ENCODE measurements around the gene RUNX1. TPM values are rescaled to one million over a fixed set of nuclear protein-coding genes. Genes with fewer than 3 reads are reported as not detected.

RUNX1 gene
- total and polyA plus RNA-seq, 7 experiments from 2014 or later, result 27.9 to 154 (median 85.1) TPM

DNA sequence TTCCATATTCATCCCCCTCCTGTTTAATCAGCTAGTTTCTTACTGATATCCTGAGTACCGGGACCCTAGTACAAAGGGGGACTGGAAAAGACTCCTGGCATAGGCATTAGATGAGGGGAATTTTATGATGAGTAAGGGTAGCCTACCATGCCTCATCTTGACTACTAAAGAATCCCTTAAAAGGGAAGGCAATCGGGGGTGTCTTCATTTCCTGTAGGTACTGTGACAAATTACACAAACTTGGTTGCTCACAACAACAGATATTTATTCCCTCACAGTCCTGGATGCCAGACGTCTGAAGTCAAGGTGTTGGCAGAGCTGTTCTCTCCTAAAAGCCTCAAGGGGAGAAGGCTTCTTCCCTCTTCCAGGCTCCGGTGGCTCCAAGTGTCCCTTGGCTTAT is 28.9 kb upstream of the RUNX1 start:
- DNase-seq (no peak), ATAC-seq (no peak)
- Mint-ChIP-seq H3K36me3 (peaks cover 3 to 10% (median 5%) of the 10 kb centered on the region in 5 donors), H3K4me3 (no peak overlapping the region), H3K27me3 (no peaks in the 10 kb centered on the region), H3K27ac (no peak overlapping the region), H3K9me3 (peaks cover 0 to 8% (median 5%) of the 10 kb centered on the region in 11 donors), H3K4me1 (peaks cover 0 to 6% (median 0%) of the 10 kb centered on the region in 7 donors)
- Histone ChIP-seq H3K4me3 (ENCODE audit: low read length) (no peak overlapping the region), H3K4me1 (ENCODE audit: control insufficient read depth in 2 of 2, insufficient read depth in 2 of 2, low read length in 2 of 2) (no peaks in the 10 kb centered on the region), H3K9me3 (ENCODE audit: control insufficient read depth in 2 of 3, low read length in 3 of 3) (peaks cover 0 to 5% (median 0%) of the 10 kb centered on the region in 3 experiments), H3K27me3 (ENCODE audit: control insufficient read depth in 2 of 2, insufficient read depth in 2 of 2, low read length in 2 of 2) (no peaks in the 10 kb centered on the region), H3K27ac (ENCODE audit: low read depth, low read length) (no peak overlapping the region), H3K36me3 (ENCODE audit: control insufficient read depth in 2 of 3, insufficient read depth in 3 of 3, low read length in 3 of 3) (no peaks in the 10 kb centered on the region)
- ChIA-PET POLR2A (no interaction called here), CTCF (no interaction called here)
- intact Hi-C loops (cut with micrococcal nuclease), result no loop called here

DNA sequence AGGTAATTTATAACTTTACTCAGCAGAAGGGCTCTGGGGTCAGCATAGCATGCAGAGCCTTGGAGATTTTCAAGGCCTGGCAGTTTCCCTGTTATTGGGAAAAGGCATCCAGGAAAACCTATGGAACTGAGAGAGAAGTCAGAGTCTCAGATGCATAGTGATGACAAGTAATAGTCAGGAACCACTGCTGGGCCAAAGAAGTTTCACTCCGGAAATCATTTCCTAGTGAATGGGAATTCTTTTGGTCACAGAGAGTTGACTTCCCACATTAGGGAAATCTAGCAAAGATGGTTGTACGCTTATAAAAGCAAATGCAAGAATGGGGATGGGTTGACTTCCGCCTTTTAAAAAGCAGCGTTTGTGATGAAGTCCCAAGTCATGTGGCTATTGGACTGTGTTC is 28.4 kb upstream of the RUNX1 start:
- Histone ChIP-seq H3K4me3 (ENCODE audit: low read length) (no peak overlapping the region), H3K27me3 (ENCODE audit: control insufficient read depth in 2 of 2, insufficient read depth in 2 of 2, low read length in 2 of 2) (no peaks in the 10 kb centered on the region), H3K36me3 (ENCODE audit: control insufficient read depth in 2 of 3, insufficient read depth in 3 of 3, low read length in 3 of 3) (no peaks in the 10 kb centered on the region), H3K9me3 (ENCODE audit: control insufficient read depth in 2 of 3, low read length in 3 of 3) (peaks cover 0 to 5% (median 0%) of the 10 kb centered on the region in 3 experiments), H3K4me1 (ENCODE audit: control insufficient read depth in 2 of 2, insufficient read depth in 2 of 2, low read length in 2 of 2) (no peaks in the 10 kb centered on the region), H3K27ac (ENCODE audit: low read depth, low read length) (no peak overlapping the region)
- intact Hi-C loops (cut with micrococcal nuclease), result no loop called here
- ChIA-PET CTCF (no interaction called here), POLR2A (no interaction called here)
- no peak for DNase-seq
- Mint-ChIP-seq H3K9me3 (peaks cover 0 to 8% (median 5%) of the 10 kb centered on the region in 11 donors), H3K27me3 (no peaks in the 10 kb centered on the region), H3K27ac (no peak overlapping the region), H3K36me3 (peaks cover 3 to 10% (median 5%) of the 10 kb centered on the region in 5 donors), H3K4me3 (no peak overlapping the region), H3K4me1 (peaks cover 0 to 6% (median 0%) of the 10 kb centered on the region in 7 donors)
- no peak for ATAC-seq

DNA sequence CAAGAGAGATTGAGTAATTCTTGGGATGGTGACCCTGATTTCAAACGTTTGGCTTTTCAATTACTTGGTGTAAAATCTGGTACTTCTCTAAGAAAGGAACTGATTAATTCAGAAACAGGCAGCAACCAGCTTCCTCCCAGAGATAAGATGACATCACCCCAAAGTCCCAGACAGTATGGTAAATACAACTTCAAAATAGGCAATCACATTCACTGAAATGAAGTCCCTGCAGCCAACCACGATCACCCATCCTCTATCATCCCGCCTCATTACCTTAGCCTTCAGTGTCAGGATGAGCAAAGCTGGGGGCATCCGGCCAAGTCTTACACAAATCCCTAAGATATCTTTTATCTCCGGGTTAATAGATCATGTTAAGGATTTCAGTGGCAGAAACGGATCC is 26.4 kb upstream of the RUNX1 start:
- Mint-ChIP-seq H3K4me3 (no peak overlapping the region), H3K27ac (no peak overlapping the region), H3K4me1 (peaks cover 0 to 6% (median 0%) of the 10 kb centered on the region in 7 donors), H3K36me3 (peaks cover 0 to 10% (median 5%) of the 10 kb centered on the region in 5 donors), H3K27me3 (no peaks in the 10 kb centered on the region), H3K9me3 (peaks cover 0 to 8% (median 5%) of the 10 kb centered on the region in 11 donors)
- DNase-seq, result no peak
- Histone ChIP-seq H3K27me3 (ENCODE audit: control insufficient read depth in 2 of 2, insufficient read depth in 2 of 2, low read length in 2 of 2) (no peaks in the 10 kb centered on the region), H3K36me3 (ENCODE audit: control insufficient read depth in 2 of 3, insufficient read depth in 3 of 3, low read length in 3 of 3) (no peaks in the 10 kb centered on the region), H3K4me3 (ENCODE audit: low read length) (no peak overlapping the region), H3K4me1 (ENCODE audit: control insufficient read depth in 2 of 2, insufficient read depth in 2 of 2, low read length in 2 of 2) (no peaks in the 10 kb centered on the region), H3K9me3 (ENCODE audit: control insufficient read depth in 2 of 3, low read length in 3 of 3) (peaks cover 0 to 5% (median 0%) of the 10 kb centered on the region in 3 experiments), H3K27ac (ENCODE audit: low read depth, low read length) (no peak overlapping the region)
- CTCF ChIA-PET, result interaction anchor here (1.1 kb wide), 1 partner anchor 54 kb away, joined by 3 read pairs; no protein-coding TSS in a partner anchor
- no peak for ATAC-seq
- intact Hi-C loops (cut with micrococcal nuclease), result no loop called here
- POLR2A ChIA-PET, result interaction anchor here (0.7 kb wide), 1 partner anchor 172 kb away, joined by 3 read pairs; no protein-coding TSS in a partner anchor

DNA sequence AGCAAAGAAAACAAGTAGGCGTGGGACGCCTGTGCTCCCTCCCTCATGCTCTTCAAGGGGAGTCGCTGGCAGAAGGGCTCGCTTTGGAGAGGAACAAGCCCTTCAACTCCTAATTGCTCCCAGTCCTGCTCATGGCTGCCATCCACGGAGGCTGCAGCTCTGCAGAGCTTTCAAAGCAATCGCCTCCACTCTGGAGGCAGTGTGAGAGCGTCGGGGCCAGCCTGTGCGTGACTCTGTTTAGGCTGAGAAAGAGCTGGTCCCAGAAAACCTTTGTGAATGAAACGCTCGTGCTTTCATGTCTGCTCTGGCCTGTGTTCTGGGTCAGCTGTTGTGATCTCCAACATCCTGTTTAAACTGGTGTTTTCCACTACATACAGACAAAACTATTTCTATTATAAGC is 23.9 kb upstream of the RUNX1 start:
- DNase-seq (no peak), ATAC-seq (no peak)
- intact Hi-C loops (cut with micrococcal nuclease), result no loop called here
- Mint-ChIP-seq H3K4me3 (no peak overlapping the region), H3K36me3 (peaks cover 0 to 10% (median 5%) of the 10 kb centered on the region in 5 donors), H3K27ac (no peak overlapping the region), H3K9me3 (peaks cover 0 to 8% (median 5%) of the 10 kb centered on the region in 11 donors), H3K4me1 (peaks cover 0 to 4% (median 0%) of the 10 kb centered on the region in 7 donors), H3K27me3 (no peaks in the 10 kb centered on the region)
- H3K36me3 ChIP-seq (ENCODE audit: control insufficient read depth in 2 of 3, insufficient read depth in 3 of 3, low read length in 3 of 3), result no peaks in the 10 kb centered on the region
- H3K9me3 ChIP-seq (ENCODE audit: control insufficient read depth in 2 of 3, low read length in 3 of 3), result peaks cover 0 to 5% (median 0%) of the 10 kb centered on the region in 3 experiments
- no peak overlapping the region for H3K4me3 ChIP-seq (ENCODE audit: low read length)
- H3K27ac ChIP-seq (ENCODE audit: low read depth, low read length), result no peak overlapping the region
- ChIA-PET CTCF (no interaction called here), POLR2A (interaction anchor here (0.6 kb wide), 1 partner anchor 241 kb away, joined by 3 read pairs; no protein-coding TSS in a partner anchor)
- H3K4me1 ChIP-seq (ENCODE audit: control insufficient read depth in 2 of 2, insufficient read depth in 2 of 2, low read length in 2 of 2), result no peaks in the 10 kb centered on the region
- no peaks in the 10 kb centered on the region for H3K27me3 ChIP-seq (ENCODE audit: control insufficient read depth in 2 of 2, insufficient read depth in 2 of 2, low read length in 2 of 2)

DNA sequence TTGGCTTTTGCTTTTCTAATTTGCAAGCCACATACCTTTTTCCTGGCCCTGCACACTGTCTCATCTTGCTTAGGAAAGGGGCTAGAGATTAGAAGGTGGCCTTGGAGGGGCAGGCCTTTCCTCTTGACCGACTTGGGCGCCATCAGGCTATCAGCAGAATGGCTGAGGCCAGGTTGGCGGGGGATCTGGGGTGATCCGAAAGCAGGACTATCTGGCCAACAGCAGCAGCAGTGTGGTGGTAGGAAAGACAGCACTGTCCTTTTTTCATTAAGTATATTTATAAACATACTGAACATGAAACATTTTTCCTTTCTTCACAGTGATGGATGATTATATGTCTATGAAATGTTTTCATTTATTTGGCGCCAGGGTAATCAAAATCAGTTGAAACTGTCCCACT is 23.5 kb upstream of the RUNX1 start:
- Histone ChIP-seq H3K4me1 (ENCODE audit: control insufficient read depth in 2 of 2, insufficient read depth in 2 of 2, low read length in 2 of 2) (no peaks in the 10 kb centered on the region), H3K36me3 (ENCODE audit: control insufficient read depth in 2 of 3, insufficient read depth in 3 of 3, low read length in 3 of 3) (no peaks in the 10 kb centered on the region), H3K4me3 (ENCODE audit: low read length) (no peak overlapping the region), H3K9me3 (ENCODE audit: control insufficient read depth in 2 of 3, low read length in 3 of 3) (peaks cover 0 to 5% (median 0%) of the 10 kb centered on the region in 3 experiments), H3K27me3 (ENCODE audit: control insufficient read depth in 2 of 2, insufficient read depth in 2 of 2, low read length in 2 of 2) (no peaks in the 10 kb centered on the region), H3K27ac (ENCODE audit: low read depth, low read length) (no peak overlapping the region)
- Mint-ChIP-seq H3K27ac (no peak overlapping the region), H3K9me3 (peaks cover 0 to 8% (median 5%) of the 10 kb centered on the region in 11 donors), H3K27me3 (no peaks in the 10 kb centered on the region), H3K4me3 (no peak overlapping the region), H3K4me1 (peaks cover 0 to 4% (median 0%) of the 10 kb centered on the region in 7 donors), H3K36me3 (peaks cover 0 to 10% (median 5%) of the 10 kb centered on the region in 5 donors)
- ChIA-PET POLR2A (interaction anchor here (0.6 kb wide), 1 partner anchor 241 kb away, joined by 3 read pairs; no protein-coding TSS in a partner anchor), CTCF (no interaction called here)
- DNase-seq (no peak), ATAC-seq (no peak)
- intact Hi-C loops (cut with micrococcal nuclease), result no loop called here

DNA sequence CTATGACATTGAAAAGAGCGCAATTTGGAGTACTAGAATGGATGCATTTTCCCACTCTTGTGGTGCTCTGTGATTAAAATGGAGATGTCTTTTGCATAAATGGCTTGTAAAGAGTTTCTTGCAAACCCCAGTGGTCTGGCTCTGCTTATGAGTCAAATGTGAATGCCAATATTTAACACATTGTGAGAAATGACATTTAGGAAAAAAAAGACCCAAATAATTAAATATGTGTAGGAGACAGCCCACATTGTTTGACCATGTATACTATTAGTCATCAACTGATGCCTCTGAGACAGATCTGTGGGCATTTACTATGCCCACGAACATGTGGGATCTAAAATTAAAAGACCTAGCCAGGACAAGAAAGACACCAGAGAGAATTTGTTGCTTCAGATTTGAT is 22.2 kb upstream of the RUNX1 start:
- ChIA-PET POLR2A (no interaction called here), CTCF (no interaction called here)
- ATAC-seq, result no peak
- peaks cover 0 to 4% (median 0%) of the 10 kb centered on the region in 7 donors for H3K4me1 Mint-ChIP-seq
- no peak for DNase-seq
- H3K4me3 Mint-ChIP-seq, result no peak overlapping the region
- no peak overlapping the region for H3K27ac Mint-ChIP-seq
- Histone ChIP-seq H3K9me3 (ENCODE audit: control insufficient read depth in 2 of 3, low read length in 3 of 3) (peaks cover 0 to 5% (median 0%) of the 10 kb centered on the region in 3 experiments), H3K4me1 (ENCODE audit: control insufficient read depth in 2 of 2, insufficient read depth in 2 of 2, low read length in 2 of 2) (no peaks in the 10 kb centered on the region), H3K27me3 (ENCODE audit: control insufficient read depth in 2 of 2, insufficient read depth in 2 of 2, low read length in 2 of 2) (no peaks in the 10 kb centered on the region), H3K27ac (ENCODE audit: low read depth, low read length) (no peak overlapping the region), H3K4me3 (ENCODE audit: low read length) (no peak overlapping the region), H3K36me3 (ENCODE audit: control insufficient read depth in 2 of 3, insufficient read depth in 3 of 3, low read length in 3 of 3) (no peaks in the 10 kb centered on the region)
- peaks cover 0 to 10% (median 5%) of the 10 kb centered on the region in 5 donors for H3K36me3 Mint-ChIP-seq
- no peaks in the 10 kb centered on the region for H3K27me3 Mint-ChIP-seq
- peaks cover 0 to 8% (median 5%) of the 10 kb centered on the region in 11 donors for H3K9me3 Mint-ChIP-seq
- intact Hi-C loops (cut with micrococcal nuclease), result no loop called here

DNA sequence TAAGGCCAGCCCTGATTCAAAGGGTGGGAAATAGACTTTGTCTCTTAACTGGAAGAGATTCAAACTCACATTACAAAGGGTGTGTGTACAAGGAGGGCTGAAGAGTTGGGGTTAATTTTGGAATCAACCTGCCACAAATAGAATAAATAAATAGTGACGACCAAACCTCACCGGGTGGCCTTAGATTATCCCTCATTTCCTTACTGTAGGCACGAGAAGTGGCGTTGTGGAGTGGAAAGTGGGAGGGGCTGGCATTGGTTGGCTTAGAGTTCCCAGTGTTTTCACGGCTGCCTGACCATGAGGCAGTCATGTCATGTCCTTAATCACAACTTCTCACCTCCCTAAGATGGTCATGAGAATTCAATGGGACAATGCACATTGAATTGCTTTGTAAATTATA is 21.3 kb upstream of the RUNX1 start:
- no peaks in the 10 kb centered on the region for H3K27me3 ChIP-seq (ENCODE audit: control insufficient read depth in 2 of 2, insufficient read depth in 2 of 2, low read length in 2 of 2)
- no peak overlapping the region for H3K27ac ChIP-seq (ENCODE audit: low read depth, low read length)
- intact Hi-C loops (cut with micrococcal nuclease), result no loop called here
- no peaks in the 10 kb centered on the region for H3K36me3 ChIP-seq (ENCODE audit: control insufficient read depth in 2 of 3, insufficient read depth in 3 of 3, low read length in 3 of 3)
- no peak overlapping the region for H3K27ac Mint-ChIP-seq
- peaks cover 0 to 10% (median 5%) of the 10 kb centered on the region in 5 donors for H3K36me3 Mint-ChIP-seq
- no peaks in the 10 kb centered on the region for H3K27me3 Mint-ChIP-seq
- no peaks in the 10 kb centered on the region for H3K4me1 ChIP-seq (ENCODE audit: control insufficient read depth in 2 of 2, insufficient read depth in 2 of 2, low read length in 2 of 2)
- no peak overlapping the region for H3K4me3 Mint-ChIP-seq
- CTCF ChIA-PET, result no interaction called here
- no peak for DNase-seq
- POLR2A ChIA-PET, result interaction anchor here (0.7 kb wide), 1 partner anchor 11 kb away, joined by 3 read pairs; no protein-coding TSS in a partner anchor
- no peak overlapping the region for H3K4me3 ChIP-seq (ENCODE audit: low read length)
- no peak for ATAC-seq
- peaks cover 0 to 5% (median 0%) of the 10 kb centered on the region in 3 experiments for H3K9me3 ChIP-seq (ENCODE audit: control insufficient read depth in 2 of 3, low read length in 3 of 3)
- peaks cover 0 to 9% (median 5%) of the 10 kb centered on the region in 11 donors for H3K9me3 Mint-ChIP-seq
- peaks cover 0 to under 1% (median 0%) of the 10 kb centered on the region in 7 donors for H3K4me1 Mint-ChIP-seq

Data from naive thymus-derived CD4-positive, alpha-beta T cell (primary cell).